Activated CD4-positive, alpha-beta T cell treated with anti-CD3 and anti-CD28 coated beads, Interleukin-10, Interleukin-2, amounts not matched to agents 100 ng/mL and 50 ng/mL, durations not matched to agents 16 hours and 8 hours (primary cell): ENCODE results near the gene WWTR1.
A peak's percentile ranks its signal among the peaks of the same experiment; 100 is the strongest.

Experiments used
- DNase-seq: peaks from one replicate; pipeline ENCODE4 v3.0.0-alpha.2; 2020

The WWTR1 gene

GRCh38 chr3:149494022-149494758 lies 163.6 kb downstream of the WWTR1 start:
- DNase-seq, result peak; percentile 58

GRCh38 chr3:149493315-149494021 lies 164.4 kb downstream of the WWTR1 start:
- no peak for DNase-seq

- no peak for DNase-seq
Observed at GRCh38 chr3:149490260-149490971, 167.4 kb downstream of the WWTR1 start.

- DNase-seq, result peak; percentile 7
Observed at GRCh38 chr3:149489060-149489690, 168.7 kb downstream of the WWTR1 start.

GRCh38 chr3:149487598-149488197 lies 170.1 kb downstream of the WWTR1 start:
- peak; percentile 43 for DNase-seq

GRCh38 chr3:149486726-149487125 lies 171.1 kb downstream of the WWTR1 start:
- DNase-seq, result no peak

- DNase-seq, result no peak
Observed at GRCh38 chr3:149481491-149481890, 176.3 kb downstream of the WWTR1 start.

- no peak for DNase-seq
Observed at GRCh38 chr3:149481056-149481455, 176.8 kb downstream of the WWTR1 start.

- peak; percentile 66 for DNase-seq
Observed at GRCh38 chr3:149480326-149481017, 177.4 kb downstream of the WWTR1 start.

GRCh38 chr3:149479621-149480325 lies 178.1 kb downstream of the WWTR1 start:
- no peak for DNase-seq

GRCh38 chr3:149476225-149476624 lies 181.6 kb downstream of the WWTR1 start:
- no peak for DNase-seq

- DNase-seq, result no peak
Observed at GRCh38 chr3:149475451-149476060, 182.3 kb downstream of the WWTR1 start.

GRCh38 chr3:149474250-149474817 lies 183.5 kb downstream of the WWTR1 start, which contains the start of gene TM4SF4:
Gene TM4SF4 (plus strand): TSS chr3:149474697. CDS start chr3:149474878, 181 bp downstream.
- no peak for DNase-seq

- DNase-seq, result no peak
Observed at GRCh38 chr3:149473357-149474249, 184.2 kb downstream of the WWTR1 start.

GRCh38 chr3:149472030-149472797 lies 185.6 kb downstream of the WWTR1 start:
- DNase-seq, result no peak

GRCh38 chr3:149470381-149470780 lies 187.4 kb downstream of the WWTR1 start:
- no peak for DNase-seq

- DNase-seq, result no peak
Observed at GRCh38 chr3:149468504-149469212, 189.2 kb downstream of the WWTR1 start.
